CD4-positive, alpha-beta memory T cell (primary cell): ENCODE measurements around the gene UQCRFS1. TPM values are rescaled to one million over a fixed set of nuclear protein-coding genes. Genes with fewer than 3 reads are reported as not detected.

Experiments
- CTCF ChIA-PET: fragments of 350-600 bp; sonication (Branson Sonifier 250); formaldehyde crosslinking; loops from one replicate; lab custom pipeline; 2021; ENCODE audit warnings: inconsistent platforms; ENCODE audit not compliant: partially characterized antibody; lab: Charles Lee
- POLR2A ChIA-PET: fragments of 350-600 bp; sonication (Branson Sonifier 250); formaldehyde crosslinking; loops from one replicate; lab custom pipeline; 2021; ENCODE audit not compliant: partially characterized antibody; lab: Charles Lee
- DNase-seq, 5 donors: peaks; one replicate each; pipeline versions ENCODE4 v3.0.0 to v3.0.0-alpha.2; 2020 to 2022; ENCODE audit warnings: mixed read lengths in 1 of 5
- H3K27ac ChIP-seq: one replicate; pipeline ENCODE4 v1.7.0; 2013; ENCODE audit warnings: low read depth, low read length
- H3K27me3 ChIP-seq: 2 replicates; pipeline ENCODE4 v1.7.0; 2013; ENCODE audit warnings: mild to moderate bottlenecking, low read length, moderate library complexity; ENCODE audit not compliant: insufficient read depth
- H3K36me3 ChIP-seq: 2 replicates; pipeline ENCODE4 v1.7.0; 2013; ENCODE audit warnings: mild to moderate bottlenecking, low read length, moderate library complexity; ENCODE audit not compliant: insufficient read depth
- H3K4me1 ChIP-seq: 2 replicates; pipeline ENCODE4 v1.7.0; 2013; ENCODE audit warnings: mild to moderate bottlenecking, low read length, moderate library complexity; ENCODE audit not compliant: insufficient read depth
- H3K4me3 ChIP-seq, 2 donors: one replicate each; pipeline ENCODE4 v1.7.0; 2013; ENCODE audit warnings: low read length in 2 of 2, mild to moderate bottlenecking in 1 of 2
- H3K9me3 ChIP-seq, 2 donors: one replicate each; pipeline ENCODE4 v1.7.0; 2013; ENCODE audit warnings: low read length in 2 of 2, control low read depth in 1 of 2; ENCODE audit not compliant: control insufficient read depth in 1 of 2
- H3K27ac Mint-ChIP-seq, 7 donors: one replicate each; pipeline ENCODE4 v1.8.0; 2020 to 2021; ENCODE audit warnings: mixed read lengths in 7 of 7, mild to moderate bottlenecking in 6 of 7, inconsistent platforms in 3 of 7, moderate library complexity in 3 of 7
- H3K27me3 Mint-ChIP-seq, 2 donors: one replicate each; pipeline ENCODE4 v1.8.0; 2020 to 2021; ENCODE audit warnings: mixed read lengths in 2 of 2
- H3K36me3 Mint-ChIP-seq, 2 donors: one replicate each; pipeline ENCODE4 v1.8.0; 2020 to 2021; ENCODE audit warnings: mixed read lengths in 2 of 2, inconsistent platforms in 1 of 2, mild to moderate bottlenecking in 1 of 2
- H3K4me1 Mint-ChIP-seq, 4 donors: one replicate each; pipeline ENCODE4 v1.8.0; 2020 to 2021; ENCODE audit warnings: mixed read lengths in 4 of 4, mild to moderate bottlenecking in 1 of 4
- H3K4me3 Mint-ChIP-seq, 8 donors: one replicate each; pipeline ENCODE4 v1.8.0; 2020 to 2021; ENCODE audit warnings: mixed read lengths in 8 of 8, mild to moderate bottlenecking in 7 of 8, moderate library complexity in 6 of 8, inconsistent platforms in 3 of 8
- H3K9me3 Mint-ChIP-seq, 8 donors: one replicate each; pipeline ENCODE4 v1.8.0; 2020 to 2021; ENCODE audit warnings: mixed read lengths in 8 of 8, mild to moderate bottlenecking in 5 of 8, inconsistent platforms in 3 of 8, moderate library complexity in 1 of 8
- intact Hi-C: fragments of 100-400 bp; cut with micrococcal nuclease; formaldehyde crosslinking; loops from one replicate; pipeline ENCODE4 v1.15.1; 2023
- polyA plus RNA-seq, 2 donors: library from polyadenylated mRNA; unstranded; fragments of 300-500 nt; fragmentation: Illumina TruSeq; gene quantifications; one replicate each; pipeline ENCODE4 v1.2.3, GENCODE V29; 2021
- total RNA-seq, 2 experiments: library from RNA; stranded (reverse); gene quantifications; one replicate each; pipeline ENCODE4 v1.2.3, GENCODE V29; 2021

UQCRFS1 gene
- total and polyA plus RNA-seq, 4 experiments from 2014 or later, result 16.2 to 114 (median 43.6) TPM

GRCh38 chr19:29172302-29172701, 40.6 kb downstream of the UQCRFS1 start:
- Histone ChIP-seq H3K27ac (no peak overlapping the region), H3K4me3 (no peak overlapping the region), H3K36me3 (no peaks in the 10 kb centered on the region), H3K27me3 (no peaks in the 10 kb centered on the region), H3K9me3 (no peaks in the 10 kb centered on the region), H3K4me1 (no peaks in the 10 kb centered on the region)
- POLR2A ChIA-PET, result no interaction called here
- Mint-ChIP-seq H3K4me1 (no peaks in the 10 kb centered on the region), H3K27ac (no peak overlapping the region), H3K4me3 (no peak overlapping the region), H3K27me3 (no peaks in the 10 kb centered on the region), H3K36me3 (peaks cover 4 to 12% of the 10 kb centered on the region in 2 donors), H3K9me3 (peaks cover 3 to 67% (median 47%) of the 10 kb centered on the region in 8 donors)
- no peak for DNase-seq
- CTCF ChIA-PET, result no interaction called here
- intact Hi-C loops, result no loop called here

DNA sequence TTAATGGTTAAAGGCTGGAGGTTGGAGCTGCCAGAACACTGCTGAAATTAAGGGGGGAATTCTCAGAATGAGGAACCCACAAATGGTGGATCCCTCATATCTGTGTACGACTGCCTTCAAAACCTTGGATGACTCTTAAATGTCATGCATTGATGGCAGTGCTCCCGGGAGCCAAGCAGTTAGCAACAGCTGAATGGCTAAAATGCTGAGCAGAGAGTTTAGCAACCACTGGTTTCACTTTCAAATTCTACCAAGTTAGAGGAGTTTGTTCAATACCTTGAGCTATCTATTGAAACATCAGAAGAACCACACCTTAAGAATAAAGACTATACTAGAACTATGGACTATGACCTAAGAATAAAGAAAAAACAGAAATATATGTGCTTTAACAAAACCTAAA, 41.4 kb downstream of the UQCRFS1 start:
- ChIA-PET POLR2A (no interaction called here), CTCF (no interaction called here)
- Histone ChIP-seq H3K36me3 (no peaks in the 10 kb centered on the region), H3K27ac (no peak overlapping the region), H3K4me1 (no peaks in the 10 kb centered on the region), H3K9me3 (no peaks in the 10 kb centered on the region), H3K4me3 (no peak overlapping the region), H3K27me3 (no peaks in the 10 kb centered on the region)
- no peak overlapping the region for H3K27ac Mint-ChIP-seq
- no peaks in the 10 kb centered on the region for H3K27me3 Mint-ChIP-seq
- H3K4me1 Mint-ChIP-seq, result no peaks in the 10 kb centered on the region
- intact Hi-C loops, result no loop called here
- no peak for DNase-seq
- peaks cover 3 to 59% (median 41%) of the 10 kb centered on the region in 8 donors for H3K9me3 Mint-ChIP-seq
- H3K4me3 Mint-ChIP-seq, result no peak overlapping the region
- peaks cover 0 to 6% of the 10 kb centered on the region in 2 donors for H3K36me3 Mint-ChIP-seq

DNA sequence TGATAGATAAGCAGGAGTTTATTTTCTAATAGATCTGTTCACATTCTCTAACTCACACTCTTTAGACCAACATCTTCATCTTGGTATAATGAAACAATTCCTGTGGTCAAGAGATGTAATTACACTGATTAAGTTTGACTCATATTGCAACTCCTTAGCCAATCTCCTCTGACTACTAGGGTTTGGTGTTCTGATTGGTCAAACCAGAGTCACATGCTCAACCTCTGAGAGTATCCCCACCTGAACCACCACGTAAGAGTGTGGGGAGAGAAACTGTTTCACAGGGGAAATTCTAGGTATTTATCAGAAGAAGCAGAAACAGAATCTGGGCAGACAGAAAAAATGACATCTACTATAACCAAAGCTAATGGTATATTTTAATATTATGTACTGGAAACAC, 42.4 kb downstream of the UQCRFS1 start:
- intact Hi-C loops, result no loop called here
- Histone ChIP-seq H3K4me3 (no peak overlapping the region), H3K4me1 (no peaks in the 10 kb centered on the region), H3K36me3 (no peaks in the 10 kb centered on the region), H3K9me3 (no peaks in the 10 kb centered on the region), H3K27me3 (no peaks in the 10 kb centered on the region), H3K27ac (no peak overlapping the region)
- Mint-ChIP-seq H3K36me3 (peaks cover 0 to 5% of the 10 kb centered on the region in 2 donors), H3K4me1 (no peaks in the 10 kb centered on the region), H3K27ac (no peak overlapping the region), H3K9me3 (peaks cover 0 to 49% (median 32%) of the 10 kb centered on the region in 8 donors), H3K4me3 (no peak overlapping the region), H3K27me3 (peaks cover 0 to 1% of the 10 kb centered on the region in 2 donors)
- ChIA-PET POLR2A (no interaction called here), CTCF (no interaction called here)
- DNase-seq, result no peak

GRCh38 chr19:29162694-29163093, 50.3 kb downstream of the UQCRFS1 start:
- Histone ChIP-seq H3K36me3 (no peaks in the 10 kb centered on the region), H3K27me3 (no peaks in the 10 kb centered on the region), H3K9me3 (no peaks in the 10 kb centered on the region), H3K4me1 (no peaks in the 10 kb centered on the region), H3K27ac (no peak overlapping the region), H3K4me3 (no peak overlapping the region)
- CTCF ChIA-PET, result no interaction called here
- Mint-ChIP-seq H3K27ac (no peak overlapping the region), H3K36me3 (peaks cover 0 to 2% of the 10 kb centered on the region in 2 donors), H3K27me3 (peaks cover 1 to 4% of the 10 kb centered on the region in 2 donors), H3K9me3 (peaks cover 0 to 25% (median 12%) of the 10 kb centered on the region in 8 donors), H3K4me1 (no peaks in the 10 kb centered on the region), H3K4me3 (no peak overlapping the region)
- POLR2A ChIA-PET, result no interaction called here
- DNase-seq, result no peak
- intact Hi-C loops, result no loop called here

DNA sequence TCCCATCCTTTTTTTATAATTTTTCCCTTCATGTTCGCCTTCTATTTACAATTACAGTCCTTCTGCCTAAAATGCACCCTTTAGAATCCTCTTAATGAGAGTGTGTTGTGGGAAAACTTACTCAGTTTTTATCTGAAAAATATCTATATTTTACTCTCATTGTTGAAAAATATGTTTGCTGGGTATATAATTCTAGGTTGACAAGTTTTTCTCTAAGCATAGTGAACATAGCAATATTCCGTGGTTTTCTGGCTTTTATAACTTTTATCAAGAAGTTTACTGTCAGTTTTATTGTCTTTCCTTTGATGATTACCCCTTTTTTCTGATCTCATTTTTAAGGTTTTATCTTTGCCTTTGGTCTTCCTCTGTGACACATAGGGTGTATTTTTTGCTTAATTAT, 57.3 kb downstream of the UQCRFS1 start:
- intact Hi-C loops, result no loop called here
- Mint-ChIP-seq H3K27me3 (peaks cover 2 to 4% of the 10 kb centered on the region in 2 donors), H3K36me3 (peaks cover 0 to 3% of the 10 kb centered on the region in 2 donors), H3K9me3 (peaks cover 0 to 80% (median 49%) of the 10 kb centered on the region in 8 donors), H3K4me3 (no peak overlapping the region), H3K27ac (no peak overlapping the region), H3K4me1 (no peaks in the 10 kb centered on the region)
- H3K9me3 ChIP-seq, result no peaks in the 10 kb centered on the region
- POLR2A ChIA-PET, result no interaction called here
- DNase-seq, result no peak
- no peaks in the 10 kb centered on the region for H3K27me3 ChIP-seq
- CTCF ChIA-PET, result no interaction called here
- no peak overlapping the region for H3K27ac ChIP-seq
- no peaks in the 10 kb centered on the region for H3K36me3 ChIP-seq
- no peaks in the 10 kb centered on the region for H3K4me1 ChIP-seq
- no peak overlapping the region for H3K4me3 ChIP-seq
